Measurements from ENCODE around the gene SUPT4H1. TPM values are rescaled to one million over a fixed set of nuclear protein-coding genes. Genes with fewer than 3 reads are reported as not detected.

SUPT4H1 gene
- total RNA-seq, 4 donors from 2014 or later: 38.2 to 56.3 (median 44.2) TPM

- no peak for TF ChIP-seq CTCF (IDR thresholded peaks at IDR 0.05)
- no peak for DNase-seq
- H3K27ac ChIP-seq: no peak overlapping the region
- no peaks in the 10 kb centered on the region for H3K4me1 ChIP-seq
- H3K27me3 ChIP-seq: no peaks in the 10 kb centered on the region
- no peaks in the 10 kb centered on the region for H3K9me3 ChIP-seq
- intact Hi-C loops (cut with DNase I): no loop called here
- H3K4me3 ChIP-seq (replicated peaks in 1 of 3): no peak overlapping the region
- no peaks in the 10 kb centered on the region for H3K36me3 ChIP-seq
- WGBS, 2 donors: 93 to 95% methylated on average over 5 of the region's 5 CpGs
These were observed 28.5 kb upstream of the SUPT4H1 start for GRCh38 chr17:58380207-58381123.

DNA sequence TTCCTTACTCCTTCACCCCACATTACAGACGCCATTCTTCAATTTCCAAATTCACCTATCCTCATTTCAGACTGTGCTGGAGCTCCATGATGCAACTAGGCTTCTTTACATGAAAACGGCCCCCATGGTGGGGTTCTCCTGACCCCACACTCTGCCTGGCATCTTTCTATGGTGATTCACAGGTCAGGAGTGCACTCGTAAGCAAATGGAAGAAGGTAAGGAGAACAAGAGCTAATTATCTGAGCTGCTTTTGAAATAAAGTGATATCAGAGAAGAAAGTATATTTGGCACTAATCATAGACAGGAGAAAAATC lies 27.5 kb upstream of the SUPT4H1 start:
- H3K36me3 ChIP-seq: no peaks in the 10 kb centered on the region
- WGBS, 2 donors: 79 to 80% methylated on average over 3 of the region's 3 CpGs
- H3K27ac ChIP-seq: no peak overlapping the region
- no peak for DNase-seq
- no peaks in the 10 kb centered on the region for H3K4me1 ChIP-seq
- intact Hi-C loops (cut with DNase I): loop anchor here (10.0 kb wide), 1 partner anchor 55 kb away; the partner anchor contains the start of gene TSPOAP1
- no peaks in the 10 kb centered on the region for H3K9me3 ChIP-seq
- no peak for TF ChIP-seq POLR2A (IDR thresholded peaks at IDR 0.05)
- no peaks in the 10 kb centered on the region for H3K27me3 ChIP-seq
- H3K4me3 ChIP-seq (replicated peaks in 1 of 3): no peak overlapping the region

- intact Hi-C loops (cut with DNase I): loop anchor here (10.0 kb wide), 1 partner anchor 54 kb away; the partner anchor contains the start of gene TSPOAP1
- Histone ChIP-seq H3K9me3 (no peaks in the 10 kb centered on the region), H3K36me3 (no peaks in the 10 kb centered on the region), H3K4me1 (no peaks in the 10 kb centered on the region), H3K4me3 (replicated peaks in 1 of 3) (no peak overlapping the region), H3K27me3 (no peaks in the 10 kb centered on the region), H3K27ac (no peak overlapping the region)
- no peak for DNase-seq
- no peak for TF ChIP-seq CTCF (IDR thresholded peaks at IDR 0.05)
- no peak for TF ChIP-seq POLR2A (IDR thresholded peaks at IDR 0.05)
- WGBS, 2 donors: 72 to 82% methylated on average over 8 of the region's 8 CpGs
These were observed 26.9 kb upstream of the SUPT4H1 start for GRCh38 chr17:58378733-58379510.

GRCh38 chr17:58377661-58378060 lies 25.7 kb upstream of the SUPT4H1 start:
- H3K27me3 ChIP-seq: no peaks in the 10 kb centered on the region
- no peak for DNase-seq
- no peaks in the 10 kb centered on the region for H3K9me3 ChIP-seq
- WGBS, 2 donors: 89 to 91% methylated on average over 5 of the region's 5 CpGs
- intact Hi-C loops (cut with DNase I): loop anchor here (10.0 kb wide), 1 partner anchor 53 kb away; the partner anchor contains the start of gene TSPOAP1
- no peaks in the 10 kb centered on the region for H3K36me3 ChIP-seq
- no peak overlapping the region for H3K27ac ChIP-seq
- TF ChIP-seq CTCF (IDR thresholded peaks at IDR 0.05) (no peak), POLR2A (IDR thresholded peaks at IDR 0.05) (no peak)
- no peak overlapping the region for H3K4me3 ChIP-seq (replicated peaks in 1 of 3)
- H3K4me1 ChIP-seq: no peaks in the 10 kb centered on the region

- Histone ChIP-seq H3K4me1 (no peaks in the 10 kb centered on the region), H3K9me3 (no peaks in the 10 kb centered on the region), H3K4me3 (replicated peaks in 1 of 3) (no peak overlapping the region), H3K27ac (no peak overlapping the region), H3K27me3 (no peaks in the 10 kb centered on the region), H3K36me3 (no peaks in the 10 kb centered on the region)
- no peak for DNase-seq
- WGBS, 2 donors: 85 to 86% methylated on average over 3 of the region's 3 CpGs
- intact Hi-C loops (cut with DNase I): loop anchor here (10.0 kb wide), 1 partner anchor 52 kb away; the partner anchor contains the start of gene TSPOAP1
- TF ChIP-seq POLR2A (IDR thresholded peaks at IDR 0.05): no peak
- no peak for TF ChIP-seq CTCF (IDR thresholded peaks at IDR 0.05)
These were observed 25.1 kb upstream of the SUPT4H1 start for GRCh38 chr17:58377093-58377601.

Measured in thyroid gland (tissue), 4 donors.